Activated gamma-delta T cell (primary cell): ENCODE data around the gene LRP1.

Experiments
- DNase-seq: peaks from one replicate; lab custom pipeline; 2025; lab: John Stamatoyannopoulos, UW

LRP1 gene

DNA sequence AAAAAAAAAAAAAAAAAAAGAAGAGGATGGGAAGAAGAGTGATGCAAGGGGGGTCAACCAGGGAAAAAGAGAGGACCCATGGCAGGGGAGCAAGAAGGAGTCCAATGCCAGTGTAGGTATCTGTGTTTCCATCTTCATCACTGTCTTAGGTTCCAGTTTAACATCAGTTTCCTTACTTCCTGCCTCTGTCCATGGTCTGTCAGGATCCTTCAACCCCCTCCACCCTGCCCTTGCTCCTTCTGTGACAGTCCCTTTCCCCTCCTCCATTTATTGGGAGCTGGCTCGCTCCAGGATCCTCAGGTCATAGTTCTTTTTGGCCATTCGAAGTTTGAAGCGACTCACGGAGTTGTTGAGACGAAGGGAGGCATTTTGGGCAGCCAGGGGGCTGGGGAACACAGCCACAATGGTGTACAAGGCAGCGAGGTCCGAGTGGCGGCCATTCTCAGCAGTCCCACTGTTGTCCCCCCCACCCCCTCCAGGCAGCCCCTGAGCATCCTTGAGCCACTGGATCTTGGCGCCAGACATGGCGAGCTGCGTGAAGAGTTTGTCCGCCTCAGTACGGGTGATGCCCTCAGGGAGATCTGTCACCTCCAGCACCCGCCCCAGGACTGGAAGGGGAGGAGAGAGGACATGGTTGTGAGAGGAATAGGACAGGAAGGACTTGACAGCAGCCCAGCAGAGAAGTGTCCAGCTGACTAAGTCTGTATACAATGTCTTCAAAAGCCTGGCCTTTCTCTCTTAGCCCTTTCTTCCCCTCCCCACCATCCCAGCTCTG is 126.4 kb downstream of the LRP1 start:
- no peak for DNase-seq

DNA sequence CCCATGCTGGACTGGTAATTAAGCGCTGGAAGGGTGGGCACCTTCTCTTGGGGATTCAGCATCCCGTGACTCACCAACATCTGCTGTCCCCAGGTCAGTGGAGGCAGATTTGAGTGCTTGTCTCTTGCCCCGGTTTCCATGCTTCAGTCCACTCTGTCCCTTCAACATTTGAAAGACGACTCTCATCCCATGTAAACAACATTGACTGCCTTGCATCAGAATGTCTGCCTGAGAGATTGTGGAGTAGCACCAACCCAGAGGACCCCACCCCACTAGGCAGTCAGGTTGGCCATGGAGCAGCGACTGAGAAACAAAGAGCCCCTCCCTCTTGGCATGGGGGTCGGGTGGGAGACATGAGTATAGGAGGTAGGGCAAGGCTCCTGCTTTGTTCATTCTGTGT is 127.6 kb downstream of the LRP1 start:
- DNase-seq: no peak

GRCh38 chr12:57258977-57259970 is 131.0 kb downstream of the LRP1 start:
- DNase-seq: no peak

DNA sequence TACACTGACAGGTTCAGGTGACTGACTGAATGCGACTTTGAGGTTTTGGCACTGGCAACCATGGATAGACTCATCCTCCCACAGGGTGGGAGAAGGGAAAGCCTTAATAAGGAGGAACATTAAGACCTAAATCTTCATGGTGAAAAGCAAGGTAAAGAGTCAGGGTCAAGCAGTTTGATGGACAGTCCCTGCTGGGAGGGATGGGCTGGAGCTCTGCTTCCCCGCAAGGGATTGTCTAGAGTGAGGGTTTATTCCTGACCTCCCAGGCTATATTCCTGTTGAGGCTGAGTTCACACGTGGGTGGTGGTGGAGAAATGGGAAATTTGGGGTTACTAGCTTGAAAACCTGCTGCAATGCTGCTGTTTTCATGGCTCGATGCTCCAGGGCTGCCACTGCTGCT is 132.1 kb downstream of the LRP1 start:
- no peak for DNase-seq

DNA sequence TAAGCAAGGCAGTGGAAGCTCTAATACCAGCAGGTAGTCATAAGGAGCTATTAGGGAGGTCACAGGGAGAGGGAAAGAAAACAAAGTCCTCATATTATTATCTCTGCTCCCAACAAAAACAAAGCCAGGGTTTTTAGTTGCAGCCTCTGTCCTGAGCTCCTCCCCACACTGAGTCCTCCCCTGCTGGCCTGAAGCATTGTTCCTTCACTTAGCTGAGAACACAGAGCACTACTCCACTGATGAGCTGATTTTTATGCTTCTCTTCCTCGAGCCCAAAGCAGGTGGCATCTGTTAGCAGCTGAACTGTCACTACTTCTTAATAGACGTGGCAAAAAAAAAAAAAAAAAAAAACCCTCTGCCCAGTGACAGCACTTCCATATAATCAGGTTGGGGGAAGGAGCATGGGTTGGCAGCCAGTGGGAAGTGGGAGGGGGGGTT is 133.2 kb downstream of the LRP1 start:
- no peak for DNase-seq

DNA sequence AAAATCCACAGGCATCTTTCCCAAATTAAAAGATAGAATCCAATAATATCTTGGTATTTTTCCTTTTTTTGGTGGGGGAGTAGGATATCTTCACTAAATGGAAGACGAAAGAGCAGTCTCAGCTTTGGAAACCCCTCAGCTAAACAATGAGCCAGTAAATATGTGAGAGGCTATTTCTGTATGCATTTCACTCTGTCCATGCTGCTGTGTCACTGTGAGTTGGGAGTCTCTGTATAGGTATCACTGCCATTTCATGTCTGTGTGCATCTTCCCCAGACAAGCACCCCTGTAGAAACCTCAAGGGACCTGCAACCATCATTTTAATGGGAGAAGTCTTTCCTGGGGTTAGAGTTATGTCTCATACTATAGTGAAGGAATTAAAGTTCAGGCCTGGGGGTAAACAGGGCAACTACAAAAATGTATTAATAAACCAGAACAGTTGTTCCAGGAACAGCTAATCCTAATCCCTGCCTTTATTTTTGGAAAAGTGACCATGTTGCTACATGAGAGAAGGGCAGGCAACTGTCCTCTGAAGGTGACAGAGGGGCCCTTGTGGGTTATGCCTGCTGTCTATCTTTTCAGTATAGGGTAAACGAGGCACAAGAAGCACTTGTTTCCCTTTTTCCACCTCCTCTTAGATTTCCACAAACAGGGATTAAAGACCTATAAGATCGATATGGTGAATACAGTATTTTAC is 134.0 kb downstream of the LRP1 start:
- no peak for DNase-seq
